Measurements from ENCODE around the gene NPDC1.

DNA sequence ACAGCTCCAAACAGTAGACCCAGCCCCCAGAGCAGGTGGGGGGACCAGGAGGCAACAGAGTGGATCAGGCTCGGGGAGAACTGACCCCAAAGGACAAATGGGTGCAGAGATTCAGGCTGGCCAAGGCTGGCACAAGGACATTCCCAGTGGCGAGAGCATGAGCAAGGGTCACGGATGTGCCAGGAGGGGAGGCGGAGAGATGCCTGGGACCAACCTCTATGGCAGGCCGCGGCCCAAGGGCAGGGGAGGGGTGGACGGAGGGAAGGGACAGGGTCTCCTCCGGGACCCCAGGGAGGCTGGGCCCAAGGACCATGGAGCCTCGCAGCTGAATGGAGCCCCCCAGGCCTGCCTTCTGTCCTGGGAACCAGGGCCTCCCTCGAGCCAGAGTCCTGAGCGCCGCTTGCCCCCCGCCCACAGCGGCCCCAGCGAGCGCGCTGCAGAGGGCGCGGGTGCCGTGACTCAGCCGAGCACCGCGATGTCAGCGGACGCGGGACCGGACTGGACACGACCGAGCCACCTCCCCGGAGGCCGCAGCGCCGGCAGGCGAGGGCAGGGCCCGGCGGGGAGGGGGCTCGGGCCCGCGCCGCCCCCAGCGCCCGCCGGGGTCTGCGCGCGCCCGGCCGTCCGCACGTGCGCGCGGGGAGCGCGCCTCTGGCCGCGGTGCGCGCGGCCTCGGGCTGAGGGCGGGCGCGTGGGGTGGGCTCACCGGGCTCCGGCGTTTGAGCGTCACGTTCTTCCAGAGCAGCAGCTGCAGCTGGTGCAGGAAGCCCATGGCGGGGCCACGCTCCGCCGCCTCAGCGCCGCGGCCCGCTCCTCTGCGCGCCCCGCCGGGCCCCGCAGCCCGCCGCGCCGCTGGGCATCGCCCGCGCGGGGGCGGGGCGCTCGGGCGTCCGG is 18.4 kb downstream of the NPDC1 start, which contains the start of gene ABCA2:
- TF ChIP-seq, protein P1, sequence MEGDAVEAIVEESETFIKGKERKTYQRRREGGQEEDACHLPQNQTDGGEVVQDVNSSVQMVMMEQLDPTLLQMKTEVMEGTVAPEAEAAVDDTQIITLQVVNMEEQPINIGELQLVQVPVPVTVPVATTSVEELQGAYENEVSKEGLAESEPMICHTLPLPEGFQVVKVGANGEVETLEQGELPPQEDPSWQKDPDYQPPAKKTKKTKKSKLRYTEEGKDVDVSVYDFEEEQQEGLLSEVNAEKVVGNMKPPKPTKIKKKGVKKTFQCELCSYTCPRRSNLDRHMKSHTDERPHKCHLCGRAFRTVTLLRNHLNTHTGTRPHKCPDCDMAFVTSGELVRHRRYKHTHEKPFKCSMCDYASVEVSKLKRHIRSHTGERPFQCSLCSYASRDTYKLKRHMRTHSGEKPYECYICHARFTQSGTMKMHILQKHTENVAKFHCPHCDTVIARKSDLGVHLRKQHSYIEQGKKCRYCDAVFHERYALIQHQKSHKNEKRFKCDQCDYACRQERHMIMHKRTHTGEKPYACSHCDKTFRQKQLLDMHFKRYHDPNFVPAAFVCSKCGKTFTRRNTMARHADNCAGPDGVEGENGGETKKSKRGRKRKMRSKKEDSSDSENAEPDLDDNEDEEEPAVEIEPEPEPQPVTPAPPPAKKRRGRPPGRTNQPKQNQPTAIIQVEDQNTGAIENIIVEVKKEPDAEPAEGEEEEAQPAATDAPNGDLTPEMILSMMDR (IDR thresholded peaks at IDR 0.05): no peak
- TF ChIP-seq EP300 (IDR thresholded peaks at IDR 0.05; ENCODE audit: low read depth) (no peak), POLR2A (IDR thresholded peaks at IDR 0.05) (no peak)
